ENCODE results near the gene JPH3. TPM values are rescaled to one million over a fixed set of nuclear protein-coding genes. Genes with fewer than 3 reads are reported as not detected.

JPH3 gene
- total RNA-seq, 1 donor from 2014 or later: 0.29 TPM

- Histone ChIP-seq H3K36me3 (no peaks in the 10 kb centered on the region), H3K27ac (no peak overlapping the region), H3K27me3 (peaks cover 10% of the 10 kb centered on the region), H3K4me3 (no peak overlapping the region), H3K4me1 (no peaks in the 10 kb centered on the region), H3K9me3 (no peaks in the 10 kb centered on the region)
- DNase-seq (no peak), ATAC-seq (no peak)
- no peak for TF ChIP-seq CTCF (IDR thresholded peaks at IDR 0.05)
- intact Hi-C loops (cut with DNase I): no loop called here
Measured at GRCh38 chr16:87652799-87653198, 50.5 kb downstream of the JPH3 start.

- no peaks in the 10 kb centered on the region for H3K9me3 ChIP-seq
- intact Hi-C loops (cut with DNase I): no loop called here
- no peaks in the 10 kb centered on the region for H3K4me1 ChIP-seq
- no peak for DNase-seq
- peaks cover 6% of the 10 kb centered on the region for H3K27me3 ChIP-seq
- H3K36me3 ChIP-seq: no peaks in the 10 kb centered on the region
- no peak for ATAC-seq
- H3K27ac ChIP-seq: no peak overlapping the region
- H3K4me3 ChIP-seq: no peak overlapping the region
- peak; percentile 23 for TF ChIP-seq CTCF (IDR thresholded peaks at IDR 0.05)
Measured at GRCh38 chr16:87653234-87653633, 50.9 kb downstream of the JPH3 start.

- no peak for DNase-seq
Measured at GRCh38 chr16:87654826-87655225, 52.5 kb downstream of the JPH3 start.

GRCh38 chr16:87656328-87656727, 54.0 kb downstream of the JPH3 start:
- Histone ChIP-seq H3K36me3 (no peaks in the 10 kb centered on the region), H3K4me1 (no peaks in the 10 kb centered on the region), H3K9me3 (no peaks in the 10 kb centered on the region), H3K27ac (no peak overlapping the region), H3K4me3 (no peak overlapping the region), H3K27me3 (peaks cover 9% of the 10 kb centered on the region)
- DNase-seq: no peak
- intact Hi-C loops (cut with DNase I): no loop called here
- no peak for TF ChIP-seq CTCF (IDR thresholded peaks at IDR 0.05)
- ATAC-seq: no peak

More at GRCh38 chr16:87654826-87655225, 52.5 kb downstream of the JPH3 start:
- H3K36me3 ChIP-seq: no peaks in the 10 kb centered on the region
- H3K4me1 ChIP-seq: no peaks in the 10 kb centered on the region
- no peak for TF ChIP-seq CTCF (IDR thresholded peaks at IDR 0.05)
- no peak for ATAC-seq
- H3K27ac ChIP-seq: no peak overlapping the region
- intact Hi-C loops (cut with DNase I): no loop called here
- no peaks in the 10 kb centered on the region for H3K27me3 ChIP-seq
- H3K9me3 ChIP-seq: no peaks in the 10 kb centered on the region
- H3K4me3 ChIP-seq: no peak overlapping the region

- intact Hi-C loops (cut with DNase I): no loop called here
- Histone ChIP-seq H3K27ac (no peak overlapping the region), H3K4me3 (no peak overlapping the region), H3K4me1 (no peaks in the 10 kb centered on the region), H3K36me3 (no peaks in the 10 kb centered on the region), H3K9me3 (no peaks in the 10 kb centered on the region), H3K27me3 (peaks cover 9% of the 10 kb centered on the region)
- ATAC-seq (no peak), DNase-seq (no peak)
- no peak for TF ChIP-seq CTCF (IDR thresholded peaks at IDR 0.05)
Measured at GRCh38 chr16:87657621-87658192, 55.4 kb downstream of the JPH3 start.
